GM23248 (cell line): ENCODE data around the gene ADPGK.

Source experiments
- EZH2 ChIP-seq: fragments of 200-600 bp; sonication (generic); IDR thresholded peaks from 2 replicates; pipeline ENCODE4 v1.6.1; 2018; ENCODE audit warnings: antibody characterized with exemption, mild to moderate bottlenecking; ENCODE audit not compliant: insufficient read depth, poor library complexity, severe bottlenecking
- EZH2phosphoT487 ChIP-seq: fragments of 200-600 bp; sonication (generic); IDR thresholded peaks from 2 replicates; pipeline ENCODE4 v1.6.1; 2018; ENCODE audit warnings: antibody characterized with exemption, moderate library complexity, mild to moderate bottlenecking, low read depth; ENCODE audit not compliant: insufficient read depth

- TF ChIP-seq EZH2phosphoT487, result no peak
- TF ChIP-seq EZH2, result no peak
These were observed 46.5 kb downstream of the ADPGK start for GRCh38 chr15:72737061-72737460.
